Activated T-cell treated with anti-CD3 and anti-CD28 coated beads, Interleukin-2, amount 50 U/mL, for 24 hours (primary cell): Measurements from ENCODE around the gene ATG16L2.
"Not testable (repeated sequence)": the region's sequence is repeated elsewhere in the genome, so short reads cannot be mapped to it uniquely, and the experiment has no call there.

Experiments
- DNase-seq: peaks from one replicate; pipeline ENCODE4 v3.0.0-alpha.2; 2020
- H3K27ac Mint-ChIP-seq: 2 replicates; pipeline ENCODE4 v1.8.0; 2020; ENCODE audit warnings: mild to moderate bottlenecking, mixed read lengths
- H3K27me3 Mint-ChIP-seq: 2 replicates; pipeline ENCODE4 v1.8.0; 2020; ENCODE audit warnings: mixed read lengths
- H3K36me3 Mint-ChIP-seq: 2 replicates; pipeline ENCODE4 v1.8.0; 2020; ENCODE audit warnings: low read depth, mixed read lengths
- H3K4me1 Mint-ChIP-seq: 2 replicates; pipeline ENCODE4 v1.8.0; 2020; ENCODE audit warnings: low read depth, mixed read lengths
- H3K4me3 Mint-ChIP-seq: 2 replicates; pipeline ENCODE4 v1.8.0; 2020; ENCODE audit warnings: mild to moderate bottlenecking, moderate library complexity, mixed read lengths
- H3K9me3 Mint-ChIP-seq: 2 replicates; pipeline ENCODE4 v1.8.0; 2020; ENCODE audit warnings: mixed read lengths

Gene ATG16L2

DNA sequence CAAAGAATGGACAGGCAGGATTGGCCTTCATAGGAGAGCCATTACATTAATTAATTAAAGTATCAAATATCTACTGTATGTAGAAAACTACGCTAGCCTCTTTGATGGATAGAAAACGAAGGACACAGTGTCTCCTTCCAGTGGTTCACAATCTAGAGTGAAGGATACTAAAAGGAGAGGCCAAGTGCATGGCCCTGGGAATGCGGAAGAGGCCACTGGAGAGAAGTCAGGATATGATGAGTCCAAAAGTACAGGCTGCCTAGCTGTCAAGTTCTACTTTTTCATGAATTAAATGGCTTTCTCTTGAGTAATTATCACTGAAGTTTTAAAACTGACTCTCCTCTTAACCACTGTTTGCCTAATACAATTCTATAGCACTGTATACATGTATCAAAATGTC, 41.9 kb downstream of the ATG16L2 start:
- no peaks in the 10 kb centered on the region for H3K27me3 Mint-ChIP-seq
- peaks cover 13% of the 10 kb centered on the region for H3K36me3 Mint-ChIP-seq
- no peaks in the 10 kb centered on the region for H3K9me3 Mint-ChIP-seq
- DNase-seq = no peak
- peaks cover 2% of the 10 kb centered on the region for H3K4me1 Mint-ChIP-seq
- H3K27ac Mint-ChIP-seq = no peak overlapping the region
- H3K4me3 Mint-ChIP-seq = no peak overlapping the region

DNA sequence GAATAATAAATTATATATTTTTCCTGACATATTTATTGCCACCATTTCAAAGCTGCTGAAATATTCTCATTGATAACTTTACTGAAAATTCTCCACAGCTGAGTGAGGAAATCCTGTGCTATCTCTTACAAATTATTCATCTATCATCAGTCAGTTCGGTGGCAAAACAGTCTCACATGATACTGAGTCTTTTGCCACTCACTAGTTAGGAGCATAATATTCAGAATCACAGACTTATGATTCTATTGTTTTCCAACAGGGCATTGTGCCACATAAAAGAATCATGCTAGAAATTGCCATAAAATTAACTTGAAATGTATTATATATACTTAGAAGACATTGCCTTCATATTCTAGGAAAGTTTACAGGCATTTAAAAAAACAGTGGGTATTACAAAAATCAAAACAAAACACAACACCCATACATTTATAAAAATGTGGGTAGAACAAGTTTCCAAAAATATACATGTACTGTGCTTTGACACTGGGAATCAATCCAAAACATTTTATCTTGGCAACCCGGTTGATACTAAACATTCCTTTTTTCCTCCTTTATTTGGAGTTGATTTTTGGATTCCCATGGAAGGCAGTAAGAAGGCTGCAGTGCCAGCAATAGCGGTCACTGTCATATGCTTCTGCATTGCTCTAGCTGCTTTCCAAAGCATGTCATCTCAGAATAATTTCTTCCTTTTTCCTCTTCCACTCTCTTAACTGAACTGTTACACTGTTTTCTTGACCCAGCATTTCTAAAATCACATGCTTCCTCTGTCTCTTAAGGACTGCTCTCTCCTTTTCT, 42.5 kb downstream of the ATG16L2 start:
- Mint-ChIP-seq H3K27me3 (no peaks in the 10 kb centered on the region), H3K4me1 (no peaks in the 10 kb centered on the region), H3K4me3 (no peak overlapping the region), H3K36me3 (peaks cover 13% of the 10 kb centered on the region), H3K9me3 (no peaks in the 10 kb centered on the region), H3K27ac (no peak overlapping the region)
- DNase-seq = no peak

- not testable (repeated sequence) for H3K27ac Mint-ChIP-seq, H3K4me1 Mint-ChIP-seq, DNase-seq, H3K9me3 Mint-ChIP-seq, H3K27me3 Mint-ChIP-seq, H3K4me3 Mint-ChIP-seq
- H3K36me3 Mint-ChIP-seq = peaks cover 13% of the 10 kb centered on the region
These were observed 44.1 kb downstream of the ATG16L2 start for GRCh38 chr11:72858267-72858666.

DNA sequence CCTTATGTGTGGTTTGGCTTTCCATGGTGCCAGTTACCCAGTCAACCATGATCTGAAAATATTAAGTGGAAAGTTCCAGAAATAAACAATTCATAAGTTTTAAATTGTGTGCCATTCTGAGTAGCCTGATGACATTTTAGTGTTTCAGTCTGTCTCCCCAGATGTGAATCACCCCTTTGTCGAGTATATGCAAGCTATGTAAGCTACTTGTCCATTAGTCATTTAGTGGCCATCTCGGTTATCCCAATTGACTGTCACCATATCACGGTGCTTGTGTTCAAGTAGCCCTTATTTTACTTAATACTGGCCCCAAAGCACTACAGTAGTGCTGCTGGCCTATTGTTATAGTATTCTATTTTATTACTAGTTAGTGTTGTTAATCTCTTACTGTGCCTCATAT, 44.9 kb downstream of the ATG16L2 start:
- no peak overlapping the region for H3K4me3 Mint-ChIP-seq
- H3K27ac Mint-ChIP-seq = no peak overlapping the region
- no peaks in the 10 kb centered on the region for H3K27me3 Mint-ChIP-seq
- peaks cover 1% of the 10 kb centered on the region for H3K4me1 Mint-ChIP-seq
- H3K9me3 Mint-ChIP-seq = no peaks in the 10 kb centered on the region
- H3K36me3 Mint-ChIP-seq = peaks cover 13% of the 10 kb centered on the region
- DNase-seq = no peak

GRCh38 chr11:72860010-72860409, 45.8 kb downstream of the ATG16L2 start:
- Mint-ChIP-seq H3K4me1 (peaks cover 6% of the 10 kb centered on the region), H3K36me3 (peaks cover 13% of the 10 kb centered on the region), H3K4me3 (no peak overlapping the region)

GRCh38 chr11:72860592-72860991, 46.4 kb downstream of the ATG16L2 start:
- no peak for DNase-seq
- Mint-ChIP-seq H3K27me3 (no peaks in the 10 kb centered on the region), H3K36me3 (peaks cover 13% of the 10 kb centered on the region), H3K4me3 (no peak overlapping the region), H3K4me1 (peaks cover 11% of the 10 kb centered on the region), H3K27ac (no peak overlapping the region), H3K9me3 (no peaks in the 10 kb centered on the region)

More at GRCh38 chr11:72860010-72860409, 45.8 kb downstream of the ATG16L2 start:
- no peaks in the 10 kb centered on the region for H3K9me3 Mint-ChIP-seq
- no peak overlapping the region for H3K27ac Mint-ChIP-seq
- no peaks in the 10 kb centered on the region for H3K27me3 Mint-ChIP-seq
- DNase-seq = no peak

- Mint-ChIP-seq H3K4me3 (no peak overlapping the region), H3K27ac (no peak overlapping the region), H3K9me3 (no peaks in the 10 kb centered on the region), H3K27me3 (no peaks in the 10 kb centered on the region), H3K4me1 (peaks cover 11% of the 10 kb centered on the region), H3K36me3 (peaks cover 30% of the 10 kb centered on the region)
- DNase-seq = no peak
These were observed 48.9 kb downstream of the ATG16L2 start for GRCh38 chr11:72863091-72863490.

DNA sequence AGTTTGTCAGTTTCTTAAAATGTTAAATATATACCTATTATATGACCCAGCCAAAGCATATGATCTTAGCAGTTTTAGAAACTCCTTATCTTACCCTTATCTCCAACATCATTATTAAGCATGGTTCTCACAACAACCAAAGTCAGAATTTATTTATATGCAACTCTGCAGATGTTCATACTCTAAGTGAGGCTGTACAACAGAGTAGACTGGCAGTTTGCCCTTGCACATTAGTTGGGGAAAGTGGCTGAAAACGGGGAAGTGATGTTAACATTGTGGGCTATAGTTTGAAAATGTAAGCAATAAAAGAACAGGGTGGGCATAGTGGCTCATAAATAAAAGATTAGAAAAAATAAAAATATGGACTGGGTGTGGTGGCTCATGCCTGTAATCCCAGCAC, 49.7 kb downstream of the ATG16L2 start:
- peaks cover 26% of the 10 kb centered on the region for H3K36me3 Mint-ChIP-seq
- H3K9me3 Mint-ChIP-seq = no peaks in the 10 kb centered on the region
- no peak for DNase-seq
- H3K27me3 Mint-ChIP-seq = no peaks in the 10 kb centered on the region
- H3K27ac Mint-ChIP-seq = no peak overlapping the region
- no peak overlapping the region for H3K4me3 Mint-ChIP-seq
- H3K4me1 Mint-ChIP-seq = peaks cover 11% of the 10 kb centered on the region

GRCh38 chr11:72864702-72865655, 50.8 kb downstream of the ATG16L2 start:
- Mint-ChIP-seq H3K4me1 (peaks cover 19% of the 10 kb centered on the region), H3K36me3 (peaks cover 23% of the 10 kb centered on the region), H3K9me3 (no peaks in the 10 kb centered on the region), H3K27ac (no peak overlapping the region), H3K27me3 (no peaks in the 10 kb centered on the region), H3K4me3 (no peak overlapping the region)
- no peak for DNase-seq

- Mint-ChIP-seq H3K36me3 (peaks cover 28% of the 10 kb centered on the region), H3K27ac (no peak overlapping the region), H3K9me3 (no peaks in the 10 kb centered on the region), H3K27me3 (no peaks in the 10 kb centered on the region), H3K4me3 (no peak overlapping the region), H3K4me1 (peaks cover 33% of the 10 kb centered on the region)
- no peak for DNase-seq
These were observed 53.8 kb downstream of the ATG16L2 start for GRCh38 chr11:72867970-72868369.

GRCh38 chr11:72869831-72870230, 55.6 kb downstream of the ATG16L2 start:
- Mint-ChIP-seq H3K4me3 (no peak overlapping the region), H3K27me3 (no peaks in the 10 kb centered on the region), H3K9me3 (no peaks in the 10 kb centered on the region), H3K4me1 (peaks cover 30% of the 10 kb centered on the region), H3K36me3 (peaks cover 32% of the 10 kb centered on the region), H3K27ac (no peak overlapping the region)
- no peak for DNase-seq

DNA sequence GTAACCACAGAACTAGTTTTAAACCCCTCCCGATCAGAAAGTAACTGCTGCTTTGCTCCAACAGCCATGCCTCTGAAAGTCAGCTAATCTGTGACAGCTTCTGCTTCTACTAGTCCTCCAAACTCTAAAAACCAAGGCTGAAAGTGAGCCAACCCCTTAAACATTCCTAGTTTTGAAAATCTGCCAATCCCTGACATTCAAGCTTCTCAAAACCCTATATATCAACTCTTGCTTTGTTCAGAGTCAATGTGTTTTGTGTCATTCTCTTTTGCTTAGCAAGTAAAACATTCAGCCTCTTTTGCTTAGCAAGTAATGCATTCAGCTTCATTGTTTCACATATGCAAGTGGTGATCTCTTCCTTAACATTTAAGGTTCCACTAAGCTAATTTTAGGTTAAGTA, 56.9 kb downstream of the ATG16L2 start:
- Mint-ChIP-seq H3K9me3 (no peaks in the 10 kb centered on the region), H3K4me3 (no peak overlapping the region), H3K36me3 (peaks cover 35% of the 10 kb centered on the region), H3K4me1 (peaks cover 24% of the 10 kb centered on the region), H3K27ac (no peak overlapping the region), H3K27me3 (no peaks in the 10 kb centered on the region)
- no peak for DNase-seq

DNA sequence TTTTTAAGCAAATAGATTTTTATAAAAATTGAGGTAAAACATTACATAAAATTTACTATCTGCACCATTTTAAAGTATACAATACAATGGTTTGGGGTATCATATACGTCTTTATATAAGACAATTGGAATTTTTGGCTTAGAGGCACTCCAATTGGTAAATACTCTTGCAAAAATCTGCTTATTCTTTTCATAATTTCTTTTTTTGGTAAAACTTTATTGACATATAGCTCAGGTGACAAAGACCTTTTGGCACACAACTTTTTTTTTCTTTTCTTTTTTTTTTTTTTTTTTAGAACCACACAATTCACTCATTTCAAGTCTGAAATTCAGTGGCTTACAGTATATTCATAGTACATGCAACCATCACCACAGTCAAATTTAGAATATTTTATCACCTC, 57.8 kb downstream of the ATG16L2 start:
- DNase-seq = no peak
- Mint-ChIP-seq H3K27ac (no peak overlapping the region), H3K4me3 (no peak overlapping the region), H3K27me3 (no peaks in the 10 kb centered on the region), H3K4me1 (peaks cover 24% of the 10 kb centered on the region), H3K9me3 (no peaks in the 10 kb centered on the region), H3K36me3 (peaks cover 31% of the 10 kb centered on the region)

DNA sequence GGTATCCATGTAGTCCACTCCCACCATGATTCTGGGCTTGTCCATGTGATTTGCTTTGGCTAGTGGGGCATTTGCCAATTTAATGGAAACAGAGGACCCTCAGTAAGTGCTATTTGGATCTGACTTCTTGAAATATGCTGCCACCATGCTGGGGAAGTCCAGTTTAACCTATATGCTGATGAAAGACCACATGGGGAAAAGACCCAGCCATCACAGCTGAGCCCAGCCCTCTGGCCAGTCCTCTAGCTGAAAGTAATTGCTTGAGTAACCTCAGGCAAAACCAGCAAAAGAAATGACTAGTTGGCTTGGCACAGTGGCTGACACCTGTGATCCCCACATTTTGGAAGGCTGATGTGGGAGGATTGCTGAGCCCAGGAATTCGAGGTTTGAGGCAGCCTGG, 61.5 kb downstream of the ATG16L2 start:
- no peak for DNase-seq
- Mint-ChIP-seq H3K27ac (no peak overlapping the region), H3K4me3 (no peak overlapping the region), H3K36me3 (peaks cover 34% of the 10 kb centered on the region), H3K27me3 (no peaks in the 10 kb centered on the region), H3K9me3 (no peaks in the 10 kb centered on the region), H3K4me1 (peaks cover 13% of the 10 kb centered on the region)

GRCh38 chr11:72876147-72876546, 61.9 kb downstream of the ATG16L2 start:
- DNase-seq = no peak
- Mint-ChIP-seq H3K27ac (no peak overlapping the region), H3K9me3 (peaks cover under 1% of the 10 kb centered on the region), H3K27me3 (no peaks in the 10 kb centered on the region), H3K4me3 (no peak overlapping the region), H3K4me1 (peaks cover 9% of the 10 kb centered on the region), H3K36me3 (peaks cover 36% of the 10 kb centered on the region)
